LNCaP clone FGC (cell line): ENCODE results near the gene LIMK2.
A peak's percentile ranks its signal among the peaks of the same experiment; 100 is the strongest.
"Not testable (repeated sequence)": the region's sequence is repeated elsewhere in the genome, so short reads cannot be mapped to it uniquely, and the experiment has no call there.

Experiments
- DNase-seq: peaks from one replicate; pipeline ENCODE4 v3.0.0-alpha.2; 2011; ENCODE audit warnings: low read depth
- H3K4me3 ChIP-seq: 2 replicates; pipeline ENCODE4 v1.5.1; 2011; ENCODE audit warnings: mild to moderate bottlenecking, low read depth, low read length, control low read depth
- CTCF ChIP-seq: IDR thresholded peaks from 2 replicates; pipeline ENCODE4 v1.5.1; 2012; ENCODE audit warnings: mild to moderate bottlenecking; ENCODE audit not compliant: control insufficient read depth, insufficient read depth; ENCODE audit errors: extremely low read depth

Gene LIMK2

GRCh38 chr22:31230871-31231621 is 18.9 kb downstream of the LIMK2 start:
- peak; percentile 87 for TF ChIP-seq CTCF
- peak; percentile 56 for DNase-seq
- no peak overlapping the region for H3K4me3 ChIP-seq

DNA sequence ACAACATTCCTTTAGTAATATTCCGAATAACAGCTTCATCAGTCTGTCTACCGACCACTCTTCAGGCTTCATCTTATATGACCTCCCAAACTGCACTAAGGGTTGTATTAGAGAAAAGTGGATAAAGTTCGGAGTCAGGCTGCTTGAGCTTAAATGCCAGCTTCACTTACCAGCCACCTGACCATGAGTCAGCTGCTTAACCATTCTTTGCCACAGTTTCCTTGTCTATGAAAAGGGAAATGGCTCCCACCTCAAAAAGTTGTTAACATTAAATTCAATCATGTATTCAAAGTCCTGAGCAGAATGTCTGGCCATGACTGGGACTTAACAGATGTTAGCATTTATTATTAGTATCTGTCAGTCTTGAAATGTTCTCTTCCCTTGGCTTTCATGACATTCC is 20.9 kb downstream of the LIMK2 start:
- H3K4me3 ChIP-seq, result no peak overlapping the region
- no peak for DNase-seq
- TF ChIP-seq CTCF, result no peak

DNA sequence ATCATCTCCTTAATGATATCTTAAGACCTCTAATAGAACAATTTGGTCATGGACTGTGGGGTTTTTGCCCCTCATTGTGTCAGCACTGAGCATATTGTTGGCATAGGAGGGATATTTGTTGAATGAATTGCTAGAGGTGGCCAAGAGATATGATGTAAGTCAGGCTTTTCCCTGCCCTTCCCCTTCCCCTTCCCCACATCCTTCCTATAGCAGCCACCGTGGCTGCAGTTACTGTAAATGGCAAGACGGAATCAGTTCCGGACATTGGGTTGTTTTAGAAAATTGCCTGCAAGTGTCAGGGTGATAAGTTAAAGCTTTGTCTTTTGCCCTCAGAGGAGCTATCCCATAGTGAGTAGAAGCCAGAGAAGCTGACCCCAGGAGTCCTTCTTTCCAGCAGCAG is 23.0 kb downstream of the LIMK2 start:
- H3K4me3 ChIP-seq, result no peak overlapping the region
- TF ChIP-seq CTCF, result no peak
- no peak for DNase-seq

DNA sequence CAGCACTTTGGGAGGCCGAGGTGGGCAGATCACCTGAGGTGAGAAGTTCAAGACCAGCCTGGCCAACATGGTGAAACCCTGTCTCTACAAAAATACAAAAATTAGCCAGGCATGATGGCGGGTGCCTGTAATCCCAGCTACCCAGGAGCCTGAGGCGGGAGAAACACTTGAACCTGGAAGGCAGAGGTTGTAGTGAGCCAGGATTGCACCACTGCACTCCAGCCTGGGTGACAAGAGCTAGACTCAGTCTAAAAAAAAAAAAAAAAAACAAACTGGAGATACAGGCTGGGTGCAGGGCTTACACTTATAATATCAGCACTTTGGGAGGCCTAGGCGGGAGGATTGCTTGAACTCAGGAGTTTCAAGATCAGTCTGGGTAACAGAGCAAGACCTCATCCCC is 23.9 kb downstream of the LIMK2 start:
- not testable (repeated sequence) for H3K4me3 ChIP-seq, DNase-seq

DNA sequence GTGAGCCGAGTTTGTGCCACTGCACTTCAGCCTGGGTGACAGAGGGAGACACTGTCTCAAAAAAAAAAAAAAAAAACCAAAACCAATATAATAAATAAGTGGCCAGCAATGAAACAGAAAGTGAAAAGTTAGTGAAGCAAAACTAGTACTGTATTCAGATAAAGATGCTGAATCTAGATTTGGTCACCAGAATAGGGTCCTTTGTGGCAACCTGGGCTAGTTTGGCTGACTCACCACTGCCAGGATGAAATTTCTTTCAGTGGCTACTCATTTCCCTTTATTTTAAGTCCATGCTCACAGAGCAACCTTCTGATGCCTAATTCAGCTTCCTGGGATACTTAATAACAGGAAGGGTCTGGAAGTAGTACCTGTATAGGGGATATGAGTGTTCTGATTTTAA is 26.0 kb downstream of the LIMK2 start:
- H3K4me3 ChIP-seq, result no peak overlapping the region
- no peak for TF ChIP-seq CTCF
- DNase-seq, result no peak

DNA sequence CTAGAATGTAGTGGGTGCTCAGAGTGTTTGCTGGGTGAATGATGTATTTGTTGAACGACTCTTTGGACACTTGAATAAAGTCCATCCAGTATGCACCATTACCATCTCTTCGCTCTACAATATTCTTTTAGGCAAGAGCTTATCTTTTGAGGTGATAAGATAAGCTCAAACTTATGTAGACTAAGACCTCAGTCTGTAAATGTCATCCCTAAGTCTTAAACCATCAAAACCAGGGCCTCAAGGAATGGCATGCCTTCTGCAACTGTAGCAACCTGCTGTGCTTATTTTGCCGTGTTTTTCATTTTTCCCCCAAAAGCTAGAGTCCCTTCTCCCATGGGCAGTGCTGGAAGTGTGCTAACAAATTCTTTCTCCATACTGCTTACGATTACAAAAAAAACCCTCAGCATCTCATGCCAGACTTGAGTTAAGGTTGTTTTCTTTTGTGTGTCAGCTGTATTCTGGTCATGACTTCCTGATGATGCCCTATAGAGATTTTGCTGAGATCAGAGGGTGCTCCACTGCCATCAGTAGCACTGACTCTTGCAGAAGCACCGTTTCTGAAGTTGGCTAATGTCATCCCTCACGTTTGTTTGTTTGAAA is 27.8 kb downstream of the LIMK2 start:
- no peak overlapping the region for H3K4me3 ChIP-seq
- DNase-seq, result no peak
- TF ChIP-seq CTCF, result no peak

GRCh38 chr22:31241200-31241599 is 29.1 kb downstream of the LIMK2 start:
- no peak for DNase-seq
- TF ChIP-seq CTCF, result no peak
- H3K4me3 ChIP-seq, result no peak overlapping the region
